Upper lobe of left lung (tissue), 6 donors: ENCODE data around the gene UBE4A. TPM values are rescaled to one million over a fixed set of nuclear protein-coding genes. Genes with fewer than 3 reads are reported as not detected.

Experiments used
- ATAC-seq, 2 donors: fragments of 200-7000 bp; cut with Tn5 transposase; one replicate each; pipeline ENCODE4 v1.9.1; 2022; ENCODE audit warnings: mild to moderate bottlenecking in 2 of 2, moderate library complexity in 2 of 2; ENCODE audit not compliant: low FRiP score in 2 of 2
- DNase-seq, 2 donors: peaks; one replicate each; pipeline ENCODE4 v3.0.0-alpha.2; 2019 to 2020
- H3K27ac ChIP-seq, 4 donors: fragments of 200-600 bp; sonication (generic); one replicate each; pipeline ENCODE4 v1.5.1; 2016 to 2019
- H3K27me3 ChIP-seq, 4 donors: fragments of 200-600 bp; sonication (generic); one replicate each; pipeline ENCODE4 v1.5.1; 2017 to 2019
- H3K36me3 ChIP-seq, 4 donors: fragments of 200-600 bp; sonication (generic); one replicate each; pipeline ENCODE4 v1.5.1; 2016 to 2019
- H3K4me1 ChIP-seq, 4 donors: fragments of 200-600 bp; sonication (generic); one replicate each; pipeline ENCODE4 v1.5.1; 2018 to 2019
- H3K4me3 ChIP-seq, 4 donors: fragments of 200-600 bp; sonication (generic); one replicate each; pipeline ENCODE4 v1.5.1; 2017 to 2019; ENCODE audit warnings: mild to moderate bottlenecking in 2 of 4, moderate library complexity in 1 of 4
- H3K9me3 ChIP-seq, 4 donors: fragments of 200-600 bp; sonication (generic); one replicate each; pipeline ENCODE4 v1.5.1; 2018 to 2019
- EP300 ChIP-seq, 4 donors: sonication (generic); formaldehyde crosslinking; IDR thresholded peaks; one replicate each; pipeline ENCODE4 v1.5.1; 2017; ENCODE audit warnings: antibody characterized with exemption in 4 of 4, control low read depth in 2 of 4
- POLR2A ChIP-seq, 4 donors: fragments of 450-650 bp; IDR thresholded peaks; one replicate each; pipeline ENCODE4 v1.5.1; 2016 to 2017; ENCODE audit warnings: antibody characterized with exemption in 4 of 4, mild to moderate bottlenecking in 2 of 4
- POLR2AphosphoS5 ChIP-seq, 2 donors: sonication (generic); formaldehyde crosslinking; IDR thresholded peaks; one replicate each; pipeline ENCODE4 v1.5.1; 2017; ENCODE audit warnings: antibody characterized with exemption in 2 of 2
- WGBS, 2 donors: methylation state at CpG; one replicate each; pipeline ENCODE4 v1.1.5; 2017 to 2018; 5-methylcytosine and 5-hydroxymethylcytosine counted together
- total RNA-seq, 6 donors: library from RNA; depleted of rRNA in 4 of 6; stranded (reverse); fragments of >200 nt in 4 of 6; gene quantifications; one replicate each; pipeline versions ENCODE4 v1.1.0 to v1.2.1, GENCODE V29; 2016 to 2021
- TF ChIP-seq, protein P1 (sequence below), 6 experiments: fragments of 450-650 bp in 4 of 6; fragments of 200-600 bp in 2 of 6; sonication (generic) in 2 of 6; IDR thresholded peaks; one replicate each; pipeline ENCODE4 v1.5.1; 2016 to 2019; ENCODE audit warnings: antibody characterized with exemption in 6 of 6
- donor health status: DM: no; HTN: no; CAD: no; lungs with moderate emphysema.
- donor health status: DM: no; HTN: yes; CAD: no; lungs with severe emphysema.

UBE4A gene
- total RNA-seq, 6 donors from 2014 or later, result 22.5 to 49.2 (median 38.2) TPM

DNA sequence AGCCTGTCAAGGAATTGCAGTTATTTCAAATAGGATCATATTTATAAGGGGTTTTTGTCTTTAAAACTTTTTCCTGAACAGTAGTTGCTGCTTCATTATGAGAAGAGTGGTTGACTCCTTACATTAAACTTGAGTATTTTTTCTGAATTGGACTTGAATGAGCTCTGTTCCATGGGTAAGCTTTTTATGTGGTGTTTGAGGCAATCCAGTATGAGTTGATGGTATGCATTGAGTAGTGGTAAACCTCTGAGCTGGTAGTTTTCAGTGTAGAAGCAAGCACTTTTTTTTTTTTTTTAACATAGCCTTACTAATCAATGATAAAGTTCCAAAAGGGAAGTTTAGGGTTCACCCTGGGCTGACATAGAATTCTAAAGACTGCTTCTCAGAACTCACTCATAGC lies 80.2 kb downstream of the UBE4A start:
- ATAC-seq (no peak), DNase-seq (no peak)
- no peaks in the 10 kb centered on the region for H3K9me3 ChIP-seq
- TF ChIP-seq POLR2AphosphoS5 (IDR thresholded peaks at IDR 0.05) (no peak), POLR2A (IDR thresholded peaks at IDR 0.05) (no peak), EP300 (IDR thresholded peaks at IDR 0.05) (no peak)
- TF ChIP-seq, protein P1, sequence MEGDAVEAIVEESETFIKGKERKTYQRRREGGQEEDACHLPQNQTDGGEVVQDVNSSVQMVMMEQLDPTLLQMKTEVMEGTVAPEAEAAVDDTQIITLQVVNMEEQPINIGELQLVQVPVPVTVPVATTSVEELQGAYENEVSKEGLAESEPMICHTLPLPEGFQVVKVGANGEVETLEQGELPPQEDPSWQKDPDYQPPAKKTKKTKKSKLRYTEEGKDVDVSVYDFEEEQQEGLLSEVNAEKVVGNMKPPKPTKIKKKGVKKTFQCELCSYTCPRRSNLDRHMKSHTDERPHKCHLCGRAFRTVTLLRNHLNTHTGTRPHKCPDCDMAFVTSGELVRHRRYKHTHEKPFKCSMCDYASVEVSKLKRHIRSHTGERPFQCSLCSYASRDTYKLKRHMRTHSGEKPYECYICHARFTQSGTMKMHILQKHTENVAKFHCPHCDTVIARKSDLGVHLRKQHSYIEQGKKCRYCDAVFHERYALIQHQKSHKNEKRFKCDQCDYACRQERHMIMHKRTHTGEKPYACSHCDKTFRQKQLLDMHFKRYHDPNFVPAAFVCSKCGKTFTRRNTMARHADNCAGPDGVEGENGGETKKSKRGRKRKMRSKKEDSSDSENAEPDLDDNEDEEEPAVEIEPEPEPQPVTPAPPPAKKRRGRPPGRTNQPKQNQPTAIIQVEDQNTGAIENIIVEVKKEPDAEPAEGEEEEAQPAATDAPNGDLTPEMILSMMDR (IDR thresholded peaks at IDR 0.05), result no peak
- no peak overlapping the region for H3K27ac ChIP-seq
- H3K4me3 ChIP-seq, result no peak overlapping the region
- peaks cover 0 to 4% (median 2%) of the 10 kb centered on the region in 4 donors for H3K27me3 ChIP-seq
- H3K36me3 ChIP-seq, result no peaks in the 10 kb centered on the region
- H3K4me1 ChIP-seq, result peaks cover 50 to 71% (median 66%) of the 10 kb centered on the region in 4 donors

DNA sequence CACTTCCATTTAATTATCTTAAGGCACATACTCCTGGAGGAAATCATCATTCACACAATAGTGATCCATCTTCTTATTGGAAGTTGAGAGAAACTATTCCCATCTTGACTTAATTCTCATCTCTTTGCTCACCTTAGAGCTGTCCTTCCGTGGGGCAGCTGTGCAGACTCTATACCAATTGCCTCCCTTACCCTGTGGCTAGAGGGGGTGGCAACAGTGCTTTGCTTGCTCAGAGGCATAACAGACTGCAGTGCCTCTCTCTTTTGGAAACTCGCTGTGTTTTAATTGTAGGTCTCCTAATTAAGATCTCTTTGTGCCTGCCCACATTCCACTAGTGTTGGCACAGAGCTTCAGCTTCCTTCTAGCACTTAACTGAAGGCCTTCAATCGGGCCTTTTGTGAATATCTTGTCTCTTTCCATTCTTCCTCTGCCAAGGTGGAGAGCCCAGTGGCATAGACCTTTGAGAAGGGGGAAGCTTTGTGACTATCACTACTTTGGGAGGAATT lies 82.4 kb downstream of the UBE4A start:
- ATAC-seq, result no peak
- Histone ChIP-seq H3K27me3 (no peaks in the 10 kb centered on the region), H3K4me1 (peaks cover 50 to 65% (median 65%) of the 10 kb centered on the region in 4 donors), H3K4me3 (no peak overlapping the region), H3K36me3 (no peaks in the 10 kb centered on the region), H3K9me3 (no peaks in the 10 kb centered on the region), H3K27ac (no peak overlapping the region)
- TF ChIP-seq, protein P1 (IDR thresholded peaks at IDR 0.05), result no peak
- TF ChIP-seq POLR2A (IDR thresholded peaks at IDR 0.05) (no peak), POLR2AphosphoS5 (IDR thresholded peaks at IDR 0.05) (no peak), EP300 (IDR thresholded peaks at IDR 0.05) (no peak)
- 36 to 49% methylated on average over 3 of the region's 3 CpGs for WGBS, 2 donors
- DNase-seq, result no peak

DNA sequence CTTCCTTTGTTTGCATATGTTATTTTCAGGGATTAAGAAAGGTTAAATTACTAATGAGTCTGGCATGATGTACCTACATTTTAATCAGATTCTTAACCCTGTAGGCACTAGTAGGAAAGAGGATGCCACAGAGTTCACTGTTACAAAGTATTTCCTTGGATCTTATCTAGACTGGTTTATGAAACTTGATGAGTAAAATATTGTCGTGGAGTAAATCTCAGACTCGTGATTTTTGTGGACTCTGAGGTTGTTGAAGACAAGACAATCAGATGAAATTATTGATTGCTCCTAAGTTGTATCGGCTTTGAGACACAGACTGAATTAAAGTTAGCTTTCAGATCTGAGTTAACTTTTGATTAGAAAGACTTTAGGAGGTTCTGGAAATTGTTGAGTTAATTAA lies 82.9 kb downstream of the UBE4A start:
- TF ChIP-seq POLR2AphosphoS5 (IDR thresholded peaks at IDR 0.05) (no peak), POLR2A (IDR thresholded peaks at IDR 0.05) (no peak), EP300 (IDR thresholded peaks at IDR 0.05) (no peak)
- TF ChIP-seq, protein P1 (IDR thresholded peaks at IDR 0.05), result no peak
- DNase-seq (no peak), ATAC-seq (no peak)
- peaks cover 50 to 65% (median 62%) of the 10 kb centered on the region in 4 donors for H3K4me1 ChIP-seq
- no peak overlapping the region for H3K27ac ChIP-seq
- no peaks in the 10 kb centered on the region for H3K9me3 ChIP-seq
- 69 to 80% methylated on average over 3 of the region's 3 CpGs for WGBS, 2 donors
- no peak overlapping the region for H3K4me3 ChIP-seq
- no peaks in the 10 kb centered on the region for H3K27me3 ChIP-seq
- no peaks in the 10 kb centered on the region for H3K36me3 ChIP-seq

DNA sequence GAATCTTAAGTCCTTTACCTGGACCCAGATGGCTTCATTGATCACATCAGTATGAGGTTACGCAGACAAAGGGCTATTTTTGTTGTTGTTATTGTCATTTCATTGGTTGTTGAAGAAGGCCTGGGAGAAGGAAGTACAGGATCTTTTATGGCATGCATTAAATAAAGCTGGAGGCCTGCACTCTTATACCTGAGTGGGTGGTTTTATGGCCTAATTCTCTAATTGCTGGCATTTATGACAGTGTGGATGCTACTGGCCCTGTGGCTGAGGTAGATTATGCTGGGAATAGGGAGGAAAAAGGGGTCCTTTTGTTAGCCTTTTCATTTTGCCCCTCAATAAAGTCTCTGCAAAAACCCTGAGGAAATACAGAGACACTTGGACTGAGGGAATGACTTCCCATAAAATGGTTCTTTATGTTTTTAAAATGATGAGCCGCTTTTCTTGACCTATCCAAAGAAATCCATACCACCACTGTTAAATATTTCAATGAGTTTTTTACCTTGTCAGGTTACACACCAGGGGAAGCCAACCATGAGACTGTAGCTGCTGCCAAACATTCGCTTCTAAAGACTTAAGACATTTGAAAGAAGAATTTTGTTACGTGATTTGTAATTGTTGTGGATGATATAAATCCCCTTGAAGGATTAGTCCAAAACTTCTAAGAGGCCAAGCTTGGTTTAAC lies 83.6 kb downstream of the UBE4A start:
- Histone ChIP-seq H3K27me3 (no peaks in the 10 kb centered on the region), H3K36me3 (no peaks in the 10 kb centered on the region), H3K4me3 (no peak overlapping the region), H3K9me3 (no peaks in the 10 kb centered on the region), H3K27ac (no peak overlapping the region), H3K4me1 (peaks cover 49 to 64% (median 55%) of the 10 kb centered on the region in 4 donors)
- WGBS, 2 donors, result 82% methylated on average over 4 of the region's 4 CpGs
- ATAC-seq (no peak), DNase-seq (no peak)
- TF ChIP-seq POLR2AphosphoS5 (IDR thresholded peaks at IDR 0.05) (no peak), POLR2A (IDR thresholded peaks at IDR 0.05) (no peak), EP300 (IDR thresholded peaks at IDR 0.05) (no peak)
- TF ChIP-seq, protein P1 (IDR thresholded peaks at IDR 0.05), result no peak
